NT2/D1 (cell line): Measurements from ENCODE around the gene FAF1.

Experiments used
- DNase-seq: peaks from one replicate; pipeline ENCODE4 v3.0.0-alpha.2; 2011; ENCODE audit warnings: low read depth, low spot score
- H3K27me3 ChIP-seq: 2 replicates; pipeline ENCODE4 v1.6.0; 2011; ENCODE audit warnings: mild to moderate bottlenecking; ENCODE audit not compliant: insufficient read length, insufficient read depth
- H3K36me3 ChIP-seq: 2 replicates; pipeline ENCODE4 v1.6.1; 2011; ENCODE audit warnings: mild to moderate bottlenecking, low read length, mixed read lengths; ENCODE audit not compliant: insufficient read depth, insufficient read length
- H3K4me1 ChIP-seq: 2 replicates; pipeline ENCODE4 v1.5.1; 2011; ENCODE audit not compliant: insufficient read depth, insufficient read length
- H3K4me3 ChIP-seq: 2 replicates; pipeline ENCODE4 v1.5.1; 2011; ENCODE audit warnings: low read depth; ENCODE audit not compliant: insufficient read length
- H3K9ac ChIP-seq: 2 replicates; pipeline ENCODE4 v1.6.0; 2011; ENCODE audit warnings: low read depth; ENCODE audit not compliant: insufficient read length
- H3K9me3 ChIP-seq: 2 replicates; pipeline ENCODE4 v1.5.1; 2011; ENCODE audit warnings: mild to moderate bottlenecking, low read length; ENCODE audit not compliant: insufficient read depth
- SUZ12 ChIP-seq: IDR thresholded peaks from 2 replicates; pipeline ENCODE4 v1.6.1; 2011; ENCODE audit not compliant: insufficient read length, insufficient read depth; ENCODE audit errors: extremely low read depth
- YY1 ChIP-seq: IDR thresholded peaks from 2 replicates; pipeline ENCODE4 v1.6.1; 2011; ENCODE audit not compliant: insufficient read length, insufficient read depth
- ZNF274 ChIP-seq: IDR thresholded peaks from 2 replicates; pipeline ENCODE4 v1.6.1; 2011; ENCODE audit warnings: mild to moderate bottlenecking, low read depth, low read length

The FAF1 gene

GRCh38 chr1:50665413-50665812, 294.7 kb downstream of the FAF1 start:
- Histone ChIP-seq H3K27me3 (no peaks in the 10 kb centered on the region), H3K4me1 (no peaks in the 10 kb centered on the region), H3K36me3 (no peaks in the 10 kb centered on the region), H3K9ac (no peak overlapping the region), H3K9me3 (no peaks in the 10 kb centered on the region), H3K4me3 (no peak overlapping the region)
- no peak for DNase-seq
- TF ChIP-seq ZNF274 (no peak), YY1 (no peak), SUZ12 (no peak)

DNA sequence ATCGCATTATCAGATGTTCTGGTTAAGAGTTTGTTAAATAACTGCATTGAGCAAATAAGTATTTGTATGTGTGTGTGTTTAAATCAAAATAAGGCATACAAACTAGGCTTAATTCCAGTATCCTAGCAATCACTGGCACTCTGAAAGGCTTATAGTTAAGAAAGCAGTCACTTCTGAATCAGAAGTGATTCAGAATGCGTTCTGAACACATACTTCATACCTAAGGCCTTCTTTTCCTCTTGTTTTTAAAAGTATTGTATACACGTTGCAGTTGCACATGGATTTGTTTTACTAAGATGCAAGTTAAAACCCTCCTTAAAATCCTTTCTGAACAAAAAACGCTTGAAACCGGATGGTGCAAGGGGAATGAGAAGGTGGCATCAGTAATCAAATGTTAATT, 298.4 kb downstream of the FAF1 start:
- H3K4me3 ChIP-seq: no peak overlapping the region
- H3K9ac ChIP-seq: no peak overlapping the region
- H3K36me3 ChIP-seq: no peaks in the 10 kb centered on the region
- no peaks in the 10 kb centered on the region for H3K4me1 ChIP-seq
- DNase-seq: no peak
- TF ChIP-seq ZNF274: no peak
- no peak for TF ChIP-seq SUZ12
- H3K9me3 ChIP-seq: no peaks in the 10 kb centered on the region
- no peaks in the 10 kb centered on the region for H3K27me3 ChIP-seq

GRCh38 chr1:50659107-50659662, 300.9 kb downstream of the FAF1 start:
- H3K9ac ChIP-seq: no peak overlapping the region
- no peak overlapping the region for H3K4me3 ChIP-seq
- H3K4me1 ChIP-seq: no peaks in the 10 kb centered on the region
- no peak for DNase-seq
- H3K27me3 ChIP-seq: no peaks in the 10 kb centered on the region
- TF ChIP-seq ZNF274 (no peak), SUZ12 (no peak)
- H3K9me3 ChIP-seq: no peaks in the 10 kb centered on the region
- no peaks in the 10 kb centered on the region for H3K36me3 ChIP-seq

GRCh38 chr1:50658459-50659076, 301.5 kb downstream of the FAF1 start:
- H3K9ac ChIP-seq: no peak overlapping the region
- no peaks in the 10 kb centered on the region for H3K9me3 ChIP-seq
- no peaks in the 10 kb centered on the region for H3K36me3 ChIP-seq
- no peak for DNase-seq
- H3K4me1 ChIP-seq: no peaks in the 10 kb centered on the region
- H3K4me3 ChIP-seq: no peak overlapping the region
- TF ChIP-seq YY1 (no peak), ZNF274 (no peak), SUZ12 (no peak)
- no peaks in the 10 kb centered on the region for H3K27me3 ChIP-seq

- H3K4me1 ChIP-seq: no peaks in the 10 kb centered on the region
- H3K9ac ChIP-seq: no peak overlapping the region
- DNase-seq: no peak
- TF ChIP-seq SUZ12: no peak
- no peak for TF ChIP-seq YY1
- no peak for TF ChIP-seq ZNF274
- no peaks in the 10 kb centered on the region for H3K9me3 ChIP-seq
- no peaks in the 10 kb centered on the region for H3K36me3 ChIP-seq
- H3K27me3 ChIP-seq: no peaks in the 10 kb centered on the region
- no peak overlapping the region for H3K4me3 ChIP-seq
These were observed 303.1 kb downstream of the FAF1 start for GRCh38 chr1:50656931-50657330.

- no peak for TF ChIP-seq ZNF274
- TF ChIP-seq YY1: no peak
- no peak for TF ChIP-seq SUZ12
- DNase-seq: no peak
- H3K9me3 ChIP-seq: no peaks in the 10 kb centered on the region
These were observed 308.4 kb downstream of the FAF1 start for GRCh38 chr1:50651476-50652263.

DNA sequence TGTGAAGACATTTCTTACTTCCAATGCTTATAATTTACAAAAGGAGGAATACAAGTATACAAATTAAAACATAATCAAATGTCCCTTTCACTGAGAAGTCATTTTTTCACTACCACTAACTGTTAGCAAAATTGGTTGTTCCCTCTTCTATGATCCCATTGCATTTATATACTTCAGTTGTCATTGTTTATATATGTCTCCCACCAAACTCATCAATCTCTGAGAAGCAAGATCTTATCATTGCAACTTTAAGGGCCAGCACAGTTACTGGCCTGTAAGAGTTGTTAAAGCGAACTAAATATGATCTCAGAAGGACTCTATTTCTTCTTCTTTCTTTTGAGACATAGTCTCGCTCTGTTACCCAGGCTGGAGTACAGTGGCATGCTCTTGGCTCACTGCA, 313.5 kb downstream of the FAF1 start:
- H3K9me3 ChIP-seq: no peaks in the 10 kb centered on the region
- no peak overlapping the region for H3K4me3 ChIP-seq
- no peak overlapping the region for H3K9ac ChIP-seq
- H3K4me1 ChIP-seq: no peaks in the 10 kb centered on the region
- H3K27me3 ChIP-seq: no peaks in the 10 kb centered on the region
- H3K36me3 ChIP-seq: no peaks in the 10 kb centered on the region
- TF ChIP-seq YY1: no peak
- no peak for TF ChIP-seq ZNF274
- TF ChIP-seq SUZ12: no peak
- no peak for DNase-seq

More at GRCh38 chr1:50651476-50652263, 308.4 kb downstream of the FAF1 start:
- Histone ChIP-seq H3K9ac (no peak overlapping the region), H3K4me3 (no peak overlapping the region), H3K4me1 (no peaks in the 10 kb centered on the region), H3K27me3 (no peaks in the 10 kb centered on the region), H3K36me3 (no peaks in the 10 kb centered on the region)

DNA sequence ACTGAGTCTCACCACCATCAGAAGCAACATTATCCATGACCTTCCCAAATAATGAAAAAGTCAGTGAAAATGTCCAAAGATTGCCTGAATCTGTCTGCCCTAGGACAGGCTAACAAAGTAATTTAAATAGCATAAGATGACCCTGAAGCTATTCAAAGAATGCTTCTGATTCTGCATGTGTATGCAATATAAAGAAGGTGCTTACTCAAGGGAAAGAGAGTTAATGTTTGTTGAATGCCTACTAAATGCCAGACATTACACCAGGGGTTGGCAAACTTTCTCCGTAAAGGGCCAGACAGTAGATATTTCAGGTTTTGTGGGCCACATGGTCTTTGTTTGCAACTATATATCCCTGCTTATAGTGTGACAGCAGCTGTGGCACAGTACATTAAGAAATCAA, 314.9 kb downstream of the FAF1 start:
- H3K4me3 ChIP-seq: no peak overlapping the region
- no peaks in the 10 kb centered on the region for H3K9me3 ChIP-seq
- H3K36me3 ChIP-seq: no peaks in the 10 kb centered on the region
- no peak overlapping the region for H3K9ac ChIP-seq
- H3K27me3 ChIP-seq: no peaks in the 10 kb centered on the region
- no peak for DNase-seq
- no peaks in the 10 kb centered on the region for H3K4me1 ChIP-seq
- TF ChIP-seq ZNF274 (no peak), YY1 (no peak), SUZ12 (no peak)
